ENCODE data around the gene PDE4D. TPM values are rescaled to one million over a fixed set of nuclear protein-coding genes. Genes with fewer than 3 reads are reported as not detected.

PDE4D gene
- total RNA-seq, 1 donor from 2014 or later = 34.5 TPM

DNA sequence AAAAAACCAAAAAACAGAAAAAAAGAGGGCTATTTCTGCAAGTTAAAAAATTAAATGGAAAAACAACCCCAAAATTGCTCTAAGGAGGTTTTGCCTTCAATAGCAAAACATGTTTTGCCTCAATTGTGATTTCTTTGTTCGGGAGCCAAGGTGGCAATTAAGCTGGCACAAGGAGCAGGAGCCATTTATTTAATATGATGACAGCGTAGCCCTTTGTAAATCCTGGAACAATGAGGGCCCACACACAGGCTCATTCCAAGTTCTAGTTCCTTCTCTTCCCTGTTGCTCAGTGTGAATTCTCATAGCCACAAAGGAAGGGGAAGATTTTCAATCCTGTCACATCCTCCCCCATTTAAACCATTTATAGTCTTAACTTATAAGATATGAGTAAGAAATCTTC lies 353.2 kb downstream of the PDE4D start:
- DNase-seq = no peak
- intact Hi-C loops (cut with micrococcal nuclease) = no loop called here
- H3K27ac ChIP-seq (replicated peaks) = no peak overlapping the region

GRCh38 chr5:59538750-59539121 lies 354.8 kb downstream of the PDE4D start:
- H3K27me3 ChIP-seq (ENCODE audit: low read depth) = no peaks in the 10 kb centered on the region
- no peak for DNase-seq
- H3K9me3 ChIP-seq (replicated peaks) = no peaks in the 10 kb centered on the region
- intact Hi-C loops (cut with micrococcal nuclease) = no loop called here
- H3K4me3 ChIP-seq = no peak overlapping the region
- TF ChIP-seq, protein P1, sequence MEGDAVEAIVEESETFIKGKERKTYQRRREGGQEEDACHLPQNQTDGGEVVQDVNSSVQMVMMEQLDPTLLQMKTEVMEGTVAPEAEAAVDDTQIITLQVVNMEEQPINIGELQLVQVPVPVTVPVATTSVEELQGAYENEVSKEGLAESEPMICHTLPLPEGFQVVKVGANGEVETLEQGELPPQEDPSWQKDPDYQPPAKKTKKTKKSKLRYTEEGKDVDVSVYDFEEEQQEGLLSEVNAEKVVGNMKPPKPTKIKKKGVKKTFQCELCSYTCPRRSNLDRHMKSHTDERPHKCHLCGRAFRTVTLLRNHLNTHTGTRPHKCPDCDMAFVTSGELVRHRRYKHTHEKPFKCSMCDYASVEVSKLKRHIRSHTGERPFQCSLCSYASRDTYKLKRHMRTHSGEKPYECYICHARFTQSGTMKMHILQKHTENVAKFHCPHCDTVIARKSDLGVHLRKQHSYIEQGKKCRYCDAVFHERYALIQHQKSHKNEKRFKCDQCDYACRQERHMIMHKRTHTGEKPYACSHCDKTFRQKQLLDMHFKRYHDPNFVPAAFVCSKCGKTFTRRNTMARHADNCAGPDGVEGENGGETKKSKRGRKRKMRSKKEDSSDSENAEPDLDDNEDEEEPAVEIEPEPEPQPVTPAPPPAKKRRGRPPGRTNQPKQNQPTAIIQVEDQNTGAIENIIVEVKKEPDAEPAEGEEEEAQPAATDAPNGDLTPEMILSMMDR (IDR thresholded peaks at IDR 0.05; ENCODE audit: borderline replicate concordance) = no peak
- H3K27ac ChIP-seq (replicated peaks) = no peak overlapping the region
- H3K36me3 ChIP-seq = no peaks in the 10 kb centered on the region
- H3K4me1 ChIP-seq = peaks cover 21% of the 10 kb centered on the region

More for the DNA sequence above, 353.2 kb downstream of the PDE4D start:
- no peaks in the 10 kb centered on the region for H3K27me3 ChIP-seq (ENCODE audit: low read depth)
- no peaks in the 10 kb centered on the region for H3K36me3 ChIP-seq
- TF ChIP-seq, protein P1 (IDR thresholded peaks at IDR 0.05; ENCODE audit: borderline replicate concordance) = no peak
- no peaks in the 10 kb centered on the region for H3K9me3 ChIP-seq (replicated peaks)
- peaks cover 29% of the 10 kb centered on the region for H3K4me1 ChIP-seq
- no peak overlapping the region for H3K4me3 ChIP-seq

- Histone ChIP-seq H3K27me3 (ENCODE audit: low read depth) (no peaks in the 10 kb centered on the region), H3K4me1 (peaks cover 15% of the 10 kb centered on the region), H3K4me3 (no peak overlapping the region), H3K36me3 (no peaks in the 10 kb centered on the region), H3K27ac (replicated peaks) (no peak overlapping the region), H3K9me3 (replicated peaks) (no peaks in the 10 kb centered on the region)
- intact Hi-C loops (cut with micrococcal nuclease) = no loop called here
- TF ChIP-seq, protein P1 (IDR thresholded peaks at IDR 0.05; ENCODE audit: borderline replicate concordance) = no peak
- no peak for DNase-seq
Measured at GRCh38 chr5:59537961-59538749, 355.4 kb downstream of the PDE4D start.

DNA sequence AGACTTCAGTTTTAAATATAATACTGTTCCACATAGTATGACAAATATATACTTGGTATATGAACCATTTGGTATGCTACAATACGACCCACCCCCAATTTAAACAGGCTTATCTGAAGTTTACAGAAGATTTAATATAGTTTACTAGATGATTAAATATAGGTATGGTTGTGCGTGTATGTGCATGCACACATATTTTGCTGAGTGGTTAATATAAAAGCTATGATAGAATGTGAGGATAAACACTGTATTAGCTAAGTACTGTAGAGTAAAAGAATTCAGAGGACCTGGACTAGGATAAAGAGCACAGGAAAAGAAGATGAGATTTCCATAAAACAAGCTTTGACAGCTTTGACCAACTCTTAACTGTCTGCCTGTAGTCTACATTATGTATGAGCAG lies 356.7 kb downstream of the PDE4D start:
- DNase-seq = no peak
- TF ChIP-seq, protein P1 (IDR thresholded peaks at IDR 0.05; ENCODE audit: borderline replicate concordance) = no peak
- no peak overlapping the region for H3K4me3 ChIP-seq
- H3K27me3 ChIP-seq (ENCODE audit: low read depth) = no peaks in the 10 kb centered on the region
- intact Hi-C loops (cut with micrococcal nuclease) = no loop called here
- no peaks in the 10 kb centered on the region for H3K36me3 ChIP-seq
- H3K27ac ChIP-seq (replicated peaks) = no peak overlapping the region
- H3K9me3 ChIP-seq (replicated peaks) = no peaks in the 10 kb centered on the region
- peaks cover 3% of the 10 kb centered on the region for H3K4me1 ChIP-seq

DNA sequence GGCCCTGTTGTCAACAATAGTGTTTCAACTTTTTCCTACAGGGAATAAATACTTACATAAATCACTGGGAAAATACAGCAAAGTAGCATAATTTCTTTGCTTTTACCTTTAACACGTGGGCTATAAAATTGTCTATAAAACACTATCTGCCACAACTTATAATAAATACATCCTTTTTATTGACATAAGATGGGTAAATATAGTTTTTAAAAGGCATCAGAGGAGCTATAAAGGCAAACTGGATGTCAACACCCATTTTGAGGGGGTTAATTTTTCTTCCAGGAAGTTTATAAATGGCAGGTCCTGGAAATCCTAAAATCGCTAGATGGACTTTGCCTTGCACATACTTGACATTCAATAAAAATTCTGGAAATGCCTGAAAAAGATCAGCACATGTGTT lies 358.0 kb downstream of the PDE4D start:
- TF ChIP-seq, protein P1 (IDR thresholded peaks at IDR 0.05; ENCODE audit: borderline replicate concordance) = no peak
- Histone ChIP-seq H3K4me3 (no peak overlapping the region), H3K36me3 (no peaks in the 10 kb centered on the region), H3K27me3 (ENCODE audit: low read depth) (no peaks in the 10 kb centered on the region), H3K9me3 (replicated peaks) (no peaks in the 10 kb centered on the region), H3K27ac (replicated peaks) (no peak overlapping the region), H3K4me1 (no peaks in the 10 kb centered on the region)
- DNase-seq = no peak
- intact Hi-C loops (cut with micrococcal nuclease) = no loop called here

Data from left ventricle myocardium inferior (tissue), 1 donor.